B cell (primary cell): Measurements from ENCODE around the gene SDHAF2. TPM values are rescaled to one million over a fixed set of nuclear protein-coding genes. Genes with fewer than 3 reads are reported as not detected.

Source experiments
- ATAC-seq: fragments of 200-7000 bp; cut with Tn5 transposase; one replicate; pipeline ENCODE4 v1.10.0; 2021; ENCODE audit warnings: low read depth, mild to moderate bottlenecking, moderate number of reproducible peaks, moderate library complexity
- CTCF ChIA-PET: fragments of 350-600 bp; sonication (Branson Sonifier 250); formaldehyde crosslinking; loops from one replicate; lab custom pipeline; 2021; ENCODE audit warnings: antibody characterized with exemption, inconsistent platforms; lab: Charles Lee
- POLR2A ChIA-PET: fragments of 350-600 bp; sonication (Branson Sonifier 250); formaldehyde crosslinking; loops from one replicate; lab custom pipeline; 2021; ENCODE audit warnings: antibody characterized with exemption; lab: Charles Lee
- DNase-seq: peaks from one replicate; pipeline ENCODE4 v3.0.0; 2013
- H2AFZ ChIP-seq: 2 replicates; pipeline ENCODE4 v1.6.1; 2012; ENCODE audit warnings: mild to moderate bottlenecking, low read depth, low read length; ENCODE audit not compliant: insufficient read depth, poor library complexity, severe bottlenecking
- H3K27ac ChIP-seq, 2 donors: 1 replicate in 1 of 2; 2 replicates in 1 of 2; pipeline ENCODE4 v1.5.1; 2012 to 2013; ENCODE audit warnings: low read length in 2 of 2, mild to moderate bottlenecking in 2 of 2, moderate library complexity in 1 of 2
- H3K27me3 ChIP-seq, 4 experiments: fragments of 200-600 bp in 1 of 4; sonication (generic) in 1 of 4; replicated peaks in 1 of 4; 1 replicate in 2 of 4; 2 replicates in 2 of 4; pipeline versions ENCODE4 v1.6.1 to v1.7.0; 2013 to 2016; ENCODE audit warnings: low read length in 3 of 4, mild to moderate bottlenecking in 2 of 4, mixed read lengths in 1 of 4, moderate library complexity in 1 of 4; ENCODE audit not compliant: insufficient read depth in 4 of 4, control insufficient read depth in 3 of 4; ENCODE audit errors: control extremely low read depth in 1 of 4
- H3K36me3 ChIP-seq, 2 experiments: replicated peaks in 1 of 2; 1 replicate in 1 of 2; 2 replicates in 1 of 2; pipeline versions ENCODE4 v1.6.1 to v1.7.1; 2013; ENCODE audit warnings: low read length in 1 of 2; ENCODE audit not compliant: insufficient read depth in 2 of 2, control insufficient read depth in 1 of 2; ENCODE audit errors: control extremely low read depth in 1 of 2, extremely low read depth in 1 of 2
- H3K4me1 ChIP-seq, 2 donors: fragments of 200-600 bp in 1 of 2; sonication (generic) in 1 of 2; 1 replicate in 1 of 2; 2 replicates in 1 of 2; pipeline versions ENCODE4 v1.5.1 to v1.6.1; 2013 to 2017; ENCODE audit warnings: low read length in 2 of 2; ENCODE audit not compliant: control insufficient read depth in 2 of 2, insufficient read depth in 2 of 2
- H3K4me2 ChIP-seq: replicated peaks from 2 replicates; pipeline ENCODE3; 2012; ENCODE audit warnings: mild to moderate bottlenecking, low read depth, low read length; ENCODE audit not compliant: poor library complexity, severe bottlenecking
- H3K4me3 ChIP-seq, 5 experiments: fragments of 200-600 bp in 1 of 5; sonication (generic) in 1 of 5; 1 replicate in 3 of 5; 2 replicates in 2 of 5; pipeline versions ENCODE4 v1.5.1 to v1.7.0; 2011 to 2016; ENCODE audit warnings: low read length in 4 of 5, mild to moderate bottlenecking in 4 of 5, low read depth in 2 of 5, control low read depth in 1 of 5, moderate library complexity in 1 of 5; ENCODE audit not compliant: insufficient read depth in 1 of 5; ENCODE audit errors: control extremely low read depth in 1 of 5, extremely low read depth in 1 of 5
- H3K79me2 ChIP-seq: fragments of 200-600 bp; sonication (generic); one replicate; pipeline ENCODE4 v1.6.0; 2016; ENCODE audit warnings: low read length; ENCODE audit not compliant: control insufficient read depth, insufficient read depth
- H3K9ac ChIP-seq: fragments of 200-600 bp; sonication (generic); 2 replicates; pipeline ENCODE4 v1.6.1; 2017; ENCODE audit warnings: mild to moderate bottlenecking, low read length, moderate library complexity
- H3K9me3 ChIP-seq, 3 donors: one replicate each; pipeline versions ENCODE4 v1.6.1 to v1.7.1; 2013; ENCODE audit warnings: low read length in 2 of 3; ENCODE audit not compliant: control insufficient read depth in 2 of 3, insufficient read depth in 1 of 3; ENCODE audit errors: control extremely low read depth in 1 of 3
- H4K20me1 ChIP-seq: 2 replicates; pipeline ENCODE4 v1.6.0; 2012; ENCODE audit warnings: mild to moderate bottlenecking, low read length; ENCODE audit not compliant: insufficient read depth, control insufficient read depth, poor library complexity, severe bottlenecking
- H3K27ac Mint-ChIP-seq: one replicate; pipeline ENCODE4 v1.8.0; 2021; ENCODE audit warnings: mixed read lengths
- H3K27me3 Mint-ChIP-seq: one replicate; pipeline ENCODE4 v1.8.0; 2021; ENCODE audit warnings: mixed read lengths
- H3K4me1 Mint-ChIP-seq: one replicate; pipeline ENCODE4 v1.8.0; 2021; ENCODE audit warnings: mixed read lengths
- H3K4me3 Mint-ChIP-seq: one replicate; pipeline ENCODE4 v1.8.0; 2021; ENCODE audit warnings: mixed read lengths
- H3K9me3 Mint-ChIP-seq: one replicate; pipeline ENCODE4 v1.8.0; 2022; ENCODE audit warnings: mixed read lengths; ENCODE audit not compliant: insufficient read depth
- CTCF ChIP-seq: fragments of 200-600 bp; IDR thresholded peaks from one replicate; pipeline ENCODE4 v1.8.0; 2022; ENCODE audit warnings: antibody characterized with exemption, mild to moderate bottlenecking
- EZH2 ChIP-seq: IDR thresholded peaks from 2 replicates; pipeline ENCODE4 v1.6.1; 2012; ENCODE audit warnings: borderline replicate concordance, low read depth, mild to moderate bottlenecking, moderate library complexity, low read length; ENCODE audit not compliant: insufficient read depth, poor library complexity, severe bottlenecking
- WGBS: methylation state at CpG from one replicate; pipeline ENCODE4 v1.1.5; 2013; ENCODE audit warnings: missing lambda C conversion rate; ENCODE audit not compliant: insufficient coverage; 5-methylcytosine and 5-hydroxymethylcytosine counted together
- intact Hi-C: fragments of 100-400 bp; cut with micrococcal nuclease; formaldehyde crosslinking; loops from one replicate; pipeline ENCODE4 v1.10.0; 2022
- polyA plus RNA-seq: library from polyadenylated mRNA; depleted of rRNA; stranded (reverse); fragments of >200 nt; gene quantifications from 2 replicates; pipeline ENCODE4 v1.2.3, GENCODE V29; 2012
- total RNA-seq, 2 donors: library from RNA; stranded (reverse); fragments of 120-200 nt in 1 of 2; gene quantifications; 1 replicate in 1 of 2; 2 replicates in 1 of 2; pipeline versions ENCODE4 v1.2.3 to v1.2.4, GENCODE V29; 2013 to 2022

Gene SDHAF2
- total and polyA plus RNA-seq, 2 donors (not counting 1 experiment from before 2014, with no cell fraction given) = 48.9 to 60.8 TPM

DNA sequence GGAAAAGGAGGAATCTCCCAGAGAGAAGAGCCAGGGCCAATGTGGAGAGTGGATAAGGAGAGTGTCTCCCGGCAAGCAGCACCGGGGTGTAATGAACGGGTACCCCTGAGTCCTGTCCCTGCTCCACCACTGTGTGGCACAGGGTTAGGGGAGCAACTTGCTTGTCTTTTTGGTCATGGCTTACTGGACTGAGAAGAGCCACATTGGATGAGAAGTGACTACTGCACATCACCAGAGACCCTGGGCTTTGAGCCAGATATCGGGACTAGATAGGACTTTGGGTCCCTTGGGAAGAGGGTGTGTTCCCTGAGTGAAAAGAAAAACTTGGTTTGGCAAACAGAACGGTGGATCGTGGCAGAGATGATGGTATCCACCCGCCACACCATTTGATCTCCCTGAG is 24.6 kb downstream of the SDHAF2 start:
- DNase-seq (no peak), ATAC-seq (no peak)
- POLR2A ChIA-PET = no interaction called here
- Mint-ChIP-seq H3K4me1 (no peaks in the 10 kb centered on the region), H3K27ac (no peak overlapping the region), H3K27me3 (no peaks in the 10 kb centered on the region), H3K4me3 (no peak overlapping the region), H3K9me3 (no peaks in the 10 kb centered on the region)
- TF ChIP-seq EZH2 = no peak
- TF ChIP-seq CTCF = no peak
- Histone ChIP-seq H3K27ac (no peak overlapping the region), H3K4me3 (no peak overlapping the region), H3K9ac (no peak overlapping the region), H3K27me3 (no peaks in the 10 kb centered on the region), H3K4me2 (no peak overlapping the region), H3K79me2 (peaks cover 31% of the 10 kb centered on the region), H2AFZ (no peak overlapping the region), H3K4me1 (no peaks in the 10 kb centered on the region), H3K36me3 (peaks cover 1 to 33% of the 10 kb centered on the region in 2 experiments), H3K9me3 (no peaks in the 10 kb centered on the region), H4K20me1 (peaks cover 14% of the 10 kb centered on the region)
- CTCF ChIA-PET = no interaction called here
- 100% methylated on average over 6 of the region's 7 CpGs for WGBS
- intact Hi-C loops = no loop called here

- Histone ChIP-seq H3K4me2 (no peak overlapping the region), H2AFZ (no peak overlapping the region), H3K27me3 (no peaks in the 10 kb centered on the region), H3K36me3 (peaks cover 1 to 7% of the 10 kb centered on the region in 2 experiments), H3K4me1 (no peaks in the 10 kb centered on the region), H3K9me3 (no peaks in the 10 kb centered on the region), H4K20me1 (peaks cover under 1% of the 10 kb centered on the region), H3K4me3 (no peak overlapping the region), H3K9ac (no peak overlapping the region), H3K79me2 (peaks cover 14% of the 10 kb centered on the region), H3K27ac (no peak overlapping the region)
- 100% methylated on average over 1 of the region's 3 CpGs for WGBS
- no peaks in the 10 kb centered on the region for H3K9me3 Mint-ChIP-seq
- intact Hi-C loops = no loop called here
- TF ChIP-seq CTCF = no peak
- no peak for TF ChIP-seq EZH2
- no peaks in the 10 kb centered on the region for H3K4me1 Mint-ChIP-seq
- ATAC-seq (no peak), DNase-seq (no peak)
- H3K4me3 Mint-ChIP-seq = no peak overlapping the region
- no peak overlapping the region for H3K27ac Mint-ChIP-seq
- POLR2A ChIA-PET = interaction anchor here (0.6 kb wide), 1 partner anchor 1355 kb away, joined by 3 read pairs; no protein-coding TSS in a partner anchor
- no peaks in the 10 kb centered on the region for H3K27me3 Mint-ChIP-seq
- CTCF ChIA-PET = no interaction called here
Observed at GRCh38 chr11:61460474-61460881, 30.6 kb downstream of the SDHAF2 start.
